HG03097 (cell line): ENCODE data around the gene PDAP1.
"Not testable (repeated sequence)": the region's sequence is repeated elsewhere in the genome, so short reads cannot be mapped to it uniquely, and the experiment has no call there.

Experiments used
- ATAC-seq: cut with Tn5 transposase; IDR thresholded peaks from one replicate; pipeline ENCODE4 v1.9.1; 2021; ENCODE audit not compliant: unreplicated experiment, low FRiP score

Gene PDAP1

GRCh38 chr7:99428972-99429566 is 20.7 kb upstream of the PDAP1 start:
- ATAC-seq: no peak

GRCh38 chr7:99424932-99425730 is 16.7 kb upstream of the PDAP1 start:
- no peak for ATAC-seq

- no peak for ATAC-seq
These were observed 14.2 kb upstream of the PDAP1 start for GRCh38 chr7:99422625-99423024.

GRCh38 chr7:99422186-99422585 is 13.8 kb upstream of the PDAP1 start:
- no peak for ATAC-seq

GRCh38 chr7:99420986-99421385 is 12.6 kb upstream of the PDAP1 start:
- no peak for ATAC-seq

- ATAC-seq: no peak
These were observed 11.8 kb upstream of the PDAP1 start for GRCh38 chr7:99420213-99420612.

GRCh38 chr7:99419323-99420021 is 11.1 kb upstream of the PDAP1 start:
- no peak for ATAC-seq

- no peak for ATAC-seq
These were observed 9.9 kb upstream of the PDAP1 start for GRCh38 chr7:99418260-99418659.

- not testable (repeated sequence) for ATAC-seq
These were observed 7.2 kb upstream of the PDAP1 start for GRCh38 chr7:99415513-99416127.

GRCh38 chr7:99410635-99411034 is 2.2 kb upstream of the PDAP1 start:
- no peak for ATAC-seq

- no peak for ATAC-seq
These were observed 1.4 kb upstream of the PDAP1 start for GRCh38 chr7:99409806-99410205.

GRCh38 chr7:99409192-99409572 is 785 bp upstream of the PDAP1 start:
- ATAC-seq: peak; percentile 1

GRCh38 chr7:99407872-99408378 is 472 bp downstream of the PDAP1 start:
- ATAC-seq: peak; percentile 2

GRCh38 chr7:99406557-99406956 is 1.8 kb downstream of the PDAP1 start:
- no peak for ATAC-seq

- no peak for ATAC-seq
These were observed 3.4 kb downstream of the PDAP1 start for GRCh38 chr7:99404977-99405320.

GRCh38 chr7:99404235-99404976 is 4.0 kb downstream of the PDAP1 start:
- ATAC-seq: no peak

GRCh38 chr7:99403764-99404163 is 4.6 kb downstream of the PDAP1 start:
- ATAC-seq: no peak

- ATAC-seq: no peak
These were observed 5.5 kb downstream of the PDAP1 start for GRCh38 chr7:99402854-99403253.

- ATAC-seq: no peak
These were observed 8.8 kb downstream of the PDAP1 start for GRCh38 chr7:99399597-99399996.

- no peak for ATAC-seq
These were observed 9.4 kb downstream of the PDAP1 start for GRCh38 chr7:99398891-99399445.
